HuH-7.5 (cell line): ENCODE results near the gene NMUR2.

Experiments
- DNase-seq: peaks from one replicate; pipeline ENCODE4 v3.0.0; 2011; ENCODE audit warnings: low spot score

Gene NMUR2

GRCh38 chr5:152405145-152405544 is at the start of gene NMUR2:
Gene NMUR2, minus strand, starts transcription at chr5:152405279. Its CDS starts 166 bp downstream, at chr5:152405113.
- peak; percentile 2 for DNase-seq

GRCh38 chr5:152443935-152444334 is 38.9 kb upstream of the NMUR2 start:
- no peak for DNase-seq

- DNase-seq, result no peak
Observed at GRCh38 chr5:152439791-152440190, 34.7 kb upstream of the NMUR2 start.

GRCh38 chr5:152437866-152438265 is 32.8 kb upstream of the NMUR2 start:
- DNase-seq, result no peak

GRCh38 chr5:152427721-152428120 is 22.6 kb upstream of the NMUR2 start:
- no peak for DNase-seq

- DNase-seq, result no peak
Observed at GRCh38 chr5:152425083-152425482, 20.0 kb upstream of the NMUR2 start.

GRCh38 chr5:152424501-152424900 is 19.4 kb upstream of the NMUR2 start:
- DNase-seq, result no peak

GRCh38 chr5:152422081-152422480 is 17.0 kb upstream of the NMUR2 start:
- no peak for DNase-seq

- DNase-seq, result no peak
Observed at GRCh38 chr5:152412129-152412528, 7.0 kb upstream of the NMUR2 start.

- DNase-seq, result no peak
Observed at GRCh38 chr5:152406082-152406481, 1.0 kb upstream of the NMUR2 start.

- DNase-seq, result no peak
Observed at GRCh38 chr5:152404494-152404893, 585 bp downstream of the NMUR2 start.

GRCh38 chr5:152403046-152403445 is 2.0 kb downstream of the NMUR2 start:
- DNase-seq, result no peak

- no peak for DNase-seq
Observed at GRCh38 chr5:152400846-152401245, 4.2 kb downstream of the NMUR2 start.

GRCh38 chr5:152397581-152397980 is 7.5 kb downstream of the NMUR2 start:
- no peak for DNase-seq

- no peak for DNase-seq
Observed at GRCh38 chr5:152393441-152393840, 11.6 kb downstream of the NMUR2 start.

GRCh38 chr5:152389208-152389849 is 15.8 kb downstream of the NMUR2 start:
- no peak for DNase-seq

GRCh38 chr5:152388610-152389009 is 16.5 kb downstream of the NMUR2 start:
- DNase-seq, result no peak

- no peak for DNase-seq
Observed at GRCh38 chr5:152380415-152381123, 24.5 kb downstream of the NMUR2 start.

- DNase-seq, result no peak
Observed at GRCh38 chr5:152379331-152379730, 25.7 kb downstream of the NMUR2 start.

- DNase-seq, result no peak
Observed at GRCh38 chr5:152378730-152379129, 26.3 kb downstream of the NMUR2 start.

GRCh38 chr5:152376886-152377285 is 28.2 kb downstream of the NMUR2 start:
- DNase-seq, result no peak

- no peak for DNase-seq
Observed at GRCh38 chr5:152374711-152375275, 30.3 kb downstream of the NMUR2 start.

- DNase-seq, result no peak
Observed at GRCh38 chr5:152372875-152373274, 32.2 kb downstream of the NMUR2 start.
